ENCODE data around the gene NOM1. TPM values are rescaled to one million over a fixed set of nuclear protein-coding genes. Genes with fewer than 3 reads are reported as not detected.
A peak's percentile ranks its signal among the peaks of the same experiment; 100 is the strongest.

NOM1 gene
- total RNA-seq, 3 donors from 2014 or later, result 13.9 to 20.9 (median 15.9) TPM

DNA sequence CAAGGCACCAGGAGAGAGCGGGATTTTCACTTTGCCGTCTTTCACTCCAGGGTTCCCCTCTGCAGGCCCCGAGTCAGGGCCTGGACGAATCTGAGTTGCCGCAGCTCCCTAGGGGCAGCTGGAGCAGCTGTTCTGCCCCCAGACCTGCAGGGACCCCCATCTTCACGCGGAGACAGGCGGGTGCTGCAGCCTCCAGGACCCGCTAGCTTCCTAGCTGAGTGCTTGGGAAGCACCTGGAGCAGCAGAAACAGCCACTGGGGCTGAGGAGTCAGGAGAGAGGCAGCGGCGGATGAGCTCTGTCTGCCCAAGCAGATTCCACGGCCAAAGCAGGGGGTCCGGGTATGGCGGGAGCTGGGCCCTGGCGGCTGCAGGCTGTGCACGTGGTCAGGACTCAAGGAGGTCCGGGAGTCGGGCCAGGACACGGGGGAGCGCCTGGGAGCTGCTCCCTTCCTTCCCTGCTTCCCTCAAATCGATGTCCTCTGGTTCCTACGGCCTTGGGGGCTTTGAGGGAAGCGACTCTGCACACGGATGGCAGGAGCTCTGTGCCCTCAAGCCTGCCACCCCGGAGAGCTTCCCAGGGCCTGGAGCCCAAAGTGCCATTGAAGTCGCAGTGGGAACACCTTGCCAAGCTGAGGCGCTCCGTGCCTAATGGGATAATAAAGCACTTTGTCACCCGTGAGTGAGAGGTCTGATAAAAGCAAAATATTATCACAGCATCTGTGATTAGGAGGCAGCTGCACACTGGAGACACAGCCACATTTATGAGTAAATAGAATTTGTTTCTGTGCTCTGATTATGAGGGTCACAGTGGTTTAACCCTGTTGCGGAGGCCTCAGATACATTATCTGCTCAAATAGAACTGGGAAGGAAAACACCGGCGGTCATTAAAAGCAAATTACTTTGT is 43.8 kb downstream of the NOM1 start:
- Histone ChIP-seq H3K4me1 (ENCODE audit: low read depth) (no peaks in the 10 kb centered on the region), H3K36me3 (ENCODE audit: low read depth) (no peaks in the 10 kb centered on the region), H3K4me3 (no peak overlapping the region), H3K9me3 (no peaks in the 10 kb centered on the region)
- ATAC-seq (no peak), DNase-seq (no peak)
- TF ChIP-seq CTCF (IDR thresholded peaks at IDR 0.05), result no peak
- intact Hi-C loops (cut with DNase I, micrococcal nuclease), result no loop called here

- no peak for DNase-seq
- intact Hi-C loops (cut with DNase I, micrococcal nuclease), result no loop called here
- H3K9me3 ChIP-seq, result no peaks in the 10 kb centered on the region
- no peaks in the 10 kb centered on the region for H3K4me1 ChIP-seq (ENCODE audit: low read depth)
- H3K4me3 ChIP-seq, result no peak overlapping the region
- no peak for TF ChIP-seq CTCF (IDR thresholded peaks at IDR 0.05)
- ATAC-seq, result no peak
- H3K36me3 ChIP-seq (ENCODE audit: low read depth), result no peaks in the 10 kb centered on the region
Observed at GRCh38 chr7:156993925-156994235, 44.4 kb downstream of the NOM1 start.

GRCh38 chr7:156994417-156994816 is 44.9 kb downstream of the NOM1 start:
- no peak for TF ChIP-seq CTCF (IDR thresholded peaks at IDR 0.05)
- intact Hi-C loops (cut with DNase I, micrococcal nuclease), result no loop called here

DNA sequence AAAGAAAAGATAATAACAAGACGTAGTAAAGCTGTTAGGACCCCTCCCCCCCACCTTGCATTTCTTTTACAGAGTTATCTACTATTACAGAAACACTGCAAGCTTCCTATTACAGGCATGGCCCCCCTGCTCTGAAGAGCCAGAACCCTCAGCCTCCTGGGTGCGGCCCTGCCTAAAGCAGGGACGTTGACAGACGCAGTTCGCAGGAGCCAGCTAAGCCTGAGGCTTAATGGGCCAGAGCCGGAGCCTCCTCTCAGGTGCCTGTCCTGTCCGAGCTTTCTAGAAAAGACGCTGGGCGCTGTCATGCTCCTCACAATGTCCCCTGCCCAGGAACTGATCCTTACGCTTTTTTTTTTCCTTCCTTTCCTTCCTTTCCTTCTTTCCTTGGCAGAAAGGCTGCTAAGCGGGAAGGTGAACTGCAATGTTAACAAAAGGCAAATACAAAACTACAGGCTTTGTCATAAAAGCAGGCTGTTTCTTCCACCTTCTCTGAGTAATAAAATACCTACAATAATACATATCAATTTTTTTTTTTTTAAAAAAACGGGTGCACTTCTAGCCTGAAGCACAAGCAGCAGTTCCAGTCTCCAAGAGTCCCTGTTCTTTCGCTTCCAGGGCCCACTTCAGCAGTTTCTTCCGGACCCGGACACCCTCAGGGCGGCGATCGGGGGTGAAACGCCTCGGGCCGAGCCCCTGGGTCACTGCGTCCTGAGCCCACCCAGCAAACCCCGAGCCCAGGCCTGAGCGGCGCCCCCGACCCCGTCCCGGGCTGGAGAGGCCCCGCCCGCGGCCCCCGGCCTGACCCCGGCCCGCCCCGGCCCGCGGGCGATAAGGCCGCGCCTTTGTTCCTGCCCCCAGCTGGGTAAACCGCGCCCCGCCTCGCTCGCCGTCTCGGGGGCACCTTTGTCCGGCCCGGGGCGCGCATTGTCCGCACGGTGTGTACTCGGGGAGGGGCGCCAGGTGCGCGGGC is 49.8 kb downstream of the NOM1 start:
- DNase-seq, result peak in 2 of 3 donors; percentile 59 to 76
- Histone ChIP-seq H3K4me1 (ENCODE audit: low read depth) (peaks cover 19% of the 10 kb centered on the region), H3K4me3 (peak overlapping the region; percentile 20), H3K36me3 (ENCODE audit: low read depth) (no peaks in the 10 kb centered on the region), H3K9me3 (no peaks in the 10 kb centered on the region)
- intact Hi-C loops (cut with DNase I, micrococcal nuclease), result no loop called here
- ATAC-seq, result peak; percentile 67
- no peak for TF ChIP-seq CTCF (IDR thresholded peaks at IDR 0.05)

More at GRCh38 chr7:156994417-156994816, 44.9 kb downstream of the NOM1 start:
- no peaks in the 10 kb centered on the region for H3K9me3 ChIP-seq
- no peak for ATAC-seq
- H3K36me3 ChIP-seq (ENCODE audit: low read depth), result no peaks in the 10 kb centered on the region
- H3K4me3 ChIP-seq, result no peak overlapping the region
- no peaks in the 10 kb centered on the region for H3K4me1 ChIP-seq (ENCODE audit: low read depth)
- no peak for DNase-seq

GRCh38 chr7:156999958-157000726 is 50.6 kb downstream of the NOM1 start:
- ATAC-seq, result peak; percentile 71
- DNase-seq, result peak in 2 of 3 donors; percentile 73 to 81
- Histone ChIP-seq H3K36me3 (ENCODE audit: low read depth) (no peaks in the 10 kb centered on the region), H3K9me3 (no peaks in the 10 kb centered on the region), H3K4me3 (peak overlapping the region; percentile 20), H3K4me1 (ENCODE audit: low read depth) (peaks cover 22% of the 10 kb centered on the region)
- TF ChIP-seq CTCF (IDR thresholded peaks at IDR 0.05), result no peak
- intact Hi-C loops (cut with DNase I, micrococcal nuclease), result no loop called here
